SU-DHL-6 (cell line): ENCODE measurements around the gene CCDC73.

Experiments used
- H2AFZ ChIP-seq: fragments of 200-600 bp; sonication (generic); 2 replicates; pipeline ENCODE4 v1.6.1; 2014; ENCODE audit warnings: low read depth, mild to moderate bottlenecking, moderate library complexity, mixed read lengths, antibody characterized with exemption, low read length; ENCODE audit not compliant: severe bottlenecking
- H3F3A ChIP-seq: fragments of 200-600 bp; shearing (Covaris generic); 2 replicates; pipeline ENCODE4 v1.6.0; 2016; ENCODE audit warnings: antibody characterized with exemption, mild to moderate bottlenecking; ENCODE audit not compliant: insufficient read depth
- H3K27ac ChIP-seq: fragments of 200-600 bp; sonication (generic); 2 replicates; pipeline ENCODE4 v1.5.1; 2016; ENCODE audit warnings: low read depth, mild to moderate bottlenecking, low read length, moderate library complexity, mixed read lengths
- H3K27me3 ChIP-seq: fragments of 200-600 bp; sonication (generic), shearing (Covaris generic); 2 replicates; pipeline ENCODE4 v1.6.0; 2014; ENCODE audit warnings: mild to moderate bottlenecking, low read length
- H3K36me3 ChIP-seq: fragments of 200-600 bp; sonication (generic); 2 replicates; pipeline ENCODE4 v1.6.1; 2014; ENCODE audit warnings: mild to moderate bottlenecking, low read length, mixed read lengths
- H3K4me2 ChIP-seq: fragments of 300-600, 200-600 bp; shearing (Covaris generic), sonication (generic); 2 replicates; pipeline ENCODE4 v1.6.0; 2014; ENCODE audit warnings: low read length, low read depth, mild to moderate bottlenecking; ENCODE audit not compliant: poor library complexity, severe bottlenecking
- H3K4me3 ChIP-seq: fragments of 200-600 bp; sonication (generic); 2 replicates; pipeline ENCODE4 v1.5.1; 2014; ENCODE audit warnings: antibody characterized with exemption, low read length, mild to moderate bottlenecking, mixed read lengths; ENCODE audit not compliant: insufficient read depth, poor library complexity, severe bottlenecking
- H3K79me2 ChIP-seq: fragments of 200-600 bp; sonication (generic); 2 replicates; pipeline ENCODE4 v1.6.1; 2014; ENCODE audit warnings: mild to moderate bottlenecking, low read length, moderate library complexity; ENCODE audit not compliant: insufficient read depth
- H3K9ac ChIP-seq: fragments of 200-600 bp; sonication (generic); 2 replicates; pipeline ENCODE4 v1.7.0; 2014; ENCODE audit warnings: mild to moderate bottlenecking, low read length
- H3K9me2 ChIP-seq: fragments of 200-600 bp; sonication (generic); replicated peaks from 2 replicates; pipeline ENCODE4 v1.6.1; 2014; ENCODE audit warnings: low read length; ENCODE audit not compliant: insufficient read depth
- H3K9me3 ChIP-seq: fragments of 200-600 bp; sonication (generic); 2 replicates; pipeline ENCODE4 v1.6.1; 2014; ENCODE audit warnings: low read length, mixed read lengths; ENCODE audit not compliant: insufficient read depth
- H4K20me1 ChIP-seq: fragments of 200-600 bp; sonication (generic); 2 replicates; pipeline ENCODE4 v1.6.1; 2014; ENCODE audit warnings: low read depth, mild to moderate bottlenecking, antibody characterized with exemption, low read length, moderate library complexity, mixed read lengths
- EZH2phosphoT487 ChIP-seq: fragments of 200-600 bp; sonication (generic), shearing (Covaris generic); conservative IDR thresholded peaks from 2 replicates; pipeline ENCODE4 v1.6.1; 2018; ENCODE audit warnings: mild to moderate bottlenecking, antibody characterized with exemption, low read length, moderate library complexity, mixed read lengths
- TF ChIP-seq, protein P1 (sequence below): fragments of 200-600 bp; sonication (generic); IDR thresholded peaks from one replicate; pipeline ENCODE4 v1.5.1; 2017; ENCODE audit warnings: antibody characterized with exemption, mild to moderate bottlenecking, low read length, moderate library complexity; ENCODE audit not compliant: insufficient read depth, poor library complexity, severe bottlenecking

The CCDC73 gene

DNA sequence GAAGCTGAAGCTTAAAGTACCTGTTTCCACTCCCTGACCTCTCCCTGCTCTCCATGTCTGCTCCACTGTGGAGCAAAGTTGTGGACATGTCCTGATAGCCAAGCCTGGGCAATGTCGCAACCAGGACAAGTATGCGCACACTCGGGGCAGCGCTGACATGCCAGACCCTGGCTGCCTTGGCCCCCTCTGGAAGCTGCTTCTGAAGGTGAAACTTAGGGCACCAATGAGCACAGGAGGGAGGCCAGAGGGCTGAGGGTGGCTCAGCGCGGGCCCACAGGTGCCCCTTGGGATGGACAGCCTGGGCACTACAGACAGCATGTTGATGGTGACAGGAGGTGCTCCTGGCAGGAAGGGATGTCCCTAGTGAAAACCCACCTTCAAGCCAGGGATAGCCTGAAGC is 90.2 kb downstream of the CCDC73 start:
- no peak overlapping the region for H2AFZ ChIP-seq
- no peaks in the 10 kb centered on the region for H3K79me2 ChIP-seq
- no peak for TF ChIP-seq EZH2phosphoT487
- TF ChIP-seq, protein P1, sequence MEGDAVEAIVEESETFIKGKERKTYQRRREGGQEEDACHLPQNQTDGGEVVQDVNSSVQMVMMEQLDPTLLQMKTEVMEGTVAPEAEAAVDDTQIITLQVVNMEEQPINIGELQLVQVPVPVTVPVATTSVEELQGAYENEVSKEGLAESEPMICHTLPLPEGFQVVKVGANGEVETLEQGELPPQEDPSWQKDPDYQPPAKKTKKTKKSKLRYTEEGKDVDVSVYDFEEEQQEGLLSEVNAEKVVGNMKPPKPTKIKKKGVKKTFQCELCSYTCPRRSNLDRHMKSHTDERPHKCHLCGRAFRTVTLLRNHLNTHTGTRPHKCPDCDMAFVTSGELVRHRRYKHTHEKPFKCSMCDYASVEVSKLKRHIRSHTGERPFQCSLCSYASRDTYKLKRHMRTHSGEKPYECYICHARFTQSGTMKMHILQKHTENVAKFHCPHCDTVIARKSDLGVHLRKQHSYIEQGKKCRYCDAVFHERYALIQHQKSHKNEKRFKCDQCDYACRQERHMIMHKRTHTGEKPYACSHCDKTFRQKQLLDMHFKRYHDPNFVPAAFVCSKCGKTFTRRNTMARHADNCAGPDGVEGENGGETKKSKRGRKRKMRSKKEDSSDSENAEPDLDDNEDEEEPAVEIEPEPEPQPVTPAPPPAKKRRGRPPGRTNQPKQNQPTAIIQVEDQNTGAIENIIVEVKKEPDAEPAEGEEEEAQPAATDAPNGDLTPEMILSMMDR = no peak
- no peak overlapping the region for H3K4me2 ChIP-seq
- no peaks in the 10 kb centered on the region for H3K9me2 ChIP-seq
- no peak overlapping the region for H3K4me3 ChIP-seq
- H3K27me3 ChIP-seq = no peaks in the 10 kb centered on the region
- no peaks in the 10 kb centered on the region for H3K9me3 ChIP-seq
- H3F3A ChIP-seq = no peaks in the 10 kb centered on the region
- H4K20me1 ChIP-seq = no peaks in the 10 kb centered on the region
- H3K27ac ChIP-seq = no peak overlapping the region
- no peak overlapping the region for H3K9ac ChIP-seq
- H3K36me3 ChIP-seq = no peaks in the 10 kb centered on the region

- Histone ChIP-seq H3K9me3 (no peaks in the 10 kb centered on the region), H3K36me3 (no peaks in the 10 kb centered on the region), H3K27me3 (no peaks in the 10 kb centered on the region), H3K4me2 (no peak overlapping the region), H3F3A (no peaks in the 10 kb centered on the region), H2AFZ (no peak overlapping the region), H3K79me2 (no peaks in the 10 kb centered on the region), H3K4me3 (no peak overlapping the region), H3K9me2 (no peaks in the 10 kb centered on the region), H3K27ac (no peak overlapping the region), H4K20me1 (no peaks in the 10 kb centered on the region), H3K9ac (no peak overlapping the region)
- TF ChIP-seq, protein P1 = no peak
- no peak for TF ChIP-seq EZH2phosphoT487
Observed at GRCh38 chr11:32701616-32702015, 92.8 kb downstream of the CCDC73 start.

DNA sequence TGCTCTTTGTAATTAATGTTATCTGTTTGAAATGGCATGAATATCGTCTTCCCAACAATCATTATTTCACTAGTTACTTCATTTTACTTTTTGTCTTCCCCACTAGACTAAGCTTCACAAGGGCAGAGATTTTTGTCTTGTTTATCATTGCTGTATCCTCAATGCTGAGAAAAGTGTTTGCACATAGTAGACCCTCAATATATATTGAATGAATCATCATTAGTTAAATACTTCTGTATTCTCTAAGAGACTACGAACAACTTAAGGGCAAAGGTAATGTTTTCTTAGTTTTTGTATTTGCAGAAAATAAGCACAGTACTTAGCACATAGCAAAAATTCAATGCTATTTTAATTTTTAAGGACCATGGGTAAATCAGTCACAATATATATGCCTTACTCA is 95.9 kb downstream of the CCDC73 start:
- H3K4me2 ChIP-seq = no peak overlapping the region
- no peak for TF ChIP-seq EZH2phosphoT487
- TF ChIP-seq, protein P1 = no peak
- H3F3A ChIP-seq = no peaks in the 10 kb centered on the region
- no peak overlapping the region for H3K4me3 ChIP-seq
- H4K20me1 ChIP-seq = no peaks in the 10 kb centered on the region
- H3K27me3 ChIP-seq = no peaks in the 10 kb centered on the region
- no peaks in the 10 kb centered on the region for H3K9me2 ChIP-seq
- no peaks in the 10 kb centered on the region for H3K36me3 ChIP-seq
- H3K27ac ChIP-seq = no peak overlapping the region
- H3K9me3 ChIP-seq = no peaks in the 10 kb centered on the region
- no peak overlapping the region for H2AFZ ChIP-seq
- no peaks in the 10 kb centered on the region for H3K79me2 ChIP-seq
- no peak overlapping the region for H3K9ac ChIP-seq
